Measurements from ENCODE around the gene MMP23B.

Gene MMP23B

GRCh38 chr1:1680031-1680911 is 48.3 kb downstream of the MMP23B start:
- Histone ChIP-seq H3K4me1 (ENCODE audit: control insufficient read depth, low read depth, low read length) (no peaks in the 10 kb centered on the region), H3K27ac (ENCODE audit: low read length) (no peak overlapping the region), H3K4me3 (ENCODE audit: low read length) (no peak overlapping the region), H3K36me3 (ENCODE audit: control insufficient read depth, low read depth, low read length) (peaks cover under 1% of the 10 kb centered on the region), H3K9me3 (ENCODE audit: control insufficient read depth, low read depth, low read length) (no peaks in the 10 kb centered on the region), H3K27me3 (ENCODE audit: control insufficient read depth, insufficient read depth, low read length) (no peaks in the 10 kb centered on the region), H3K9ac (ENCODE audit: low read length) (no peak overlapping the region)

- H3K9ac ChIP-seq (ENCODE audit: low read length) = no peak overlapping the region
- no peaks in the 10 kb centered on the region for H3K9me3 ChIP-seq (ENCODE audit: control insufficient read depth, low read depth, low read length)
- no peak overlapping the region for H3K4me3 ChIP-seq (ENCODE audit: low read length)
- H3K36me3 ChIP-seq (ENCODE audit: control insufficient read depth, low read depth, low read length) = peaks cover 2% of the 10 kb centered on the region
- H3K4me1 ChIP-seq (ENCODE audit: control insufficient read depth, low read depth, low read length) = no peaks in the 10 kb centered on the region
- H3K27ac ChIP-seq (ENCODE audit: low read length) = no peak overlapping the region
- no peaks in the 10 kb centered on the region for H3K27me3 ChIP-seq (ENCODE audit: control insufficient read depth, insufficient read depth, low read length)
These were observed 48.9 kb downstream of the MMP23B start for GRCh38 chr1:1680912-1681273.

GRCh38 chr1:1683104-1683905 is 51.3 kb downstream of the MMP23B start:
- H3K9me3 ChIP-seq (ENCODE audit: control insufficient read depth, low read depth, low read length) = no peaks in the 10 kb centered on the region
- H3K27ac ChIP-seq (ENCODE audit: low read length) = no peak overlapping the region

More at GRCh38 chr1:1683104-1683905, 51.3 kb downstream of the MMP23B start:
- Histone ChIP-seq H3K27me3 (ENCODE audit: control insufficient read depth, insufficient read depth, low read length) (no peaks in the 10 kb centered on the region), H3K9ac (ENCODE audit: low read length) (no peak overlapping the region), H3K36me3 (ENCODE audit: control insufficient read depth, low read depth, low read length) (peaks cover 2% of the 10 kb centered on the region), H3K4me3 (ENCODE audit: low read length) (no peak overlapping the region), H3K4me1 (ENCODE audit: control insufficient read depth, low read depth, low read length) (no peaks in the 10 kb centered on the region)

Data from iPS-18a (cell line).